Neural progenitor cell (in vitro differentiated cells): Measurements from ENCODE around the gene UBALD2. TPM values are rescaled to one million over a fixed set of nuclear protein-coding genes. Genes with fewer than 3 reads are reported as not detected.
"Not testable (repeated sequence)": the region's sequence is repeated elsewhere in the genome, so short reads cannot be mapped to it uniquely, and the experiment has no call there.

ENCODE experiments used
- DNase-seq: peaks from one replicate; pipeline ENCODE4 v3.0.0-alpha.2; 2016; ENCODE audit warnings: low spot score
- H2AFZ ChIP-seq: fragments of 200-600 bp; sonication (generic); replicated peaks from 2 replicates; pipeline ENCODE4 v1.6.1; 2016; ENCODE audit warnings: antibody characterized with exemption
- H3F3A ChIP-seq: fragments of 200-600 bp; sonication (generic); 2 replicates; pipeline ENCODE4 v1.6.1; 2016; ENCODE audit warnings: antibody characterized with exemption, low read depth
- H3K27ac ChIP-seq: fragments of 200-600 bp; sonication (generic); 2 replicates; pipeline ENCODE4 v1.5.1; 2016; ENCODE audit warnings: mild to moderate bottlenecking
- H3K27me3 ChIP-seq: fragments of 200-600 bp; sonication (generic); 2 replicates; pipeline ENCODE4 v1.6.1; 2016; ENCODE audit warnings: mild to moderate bottlenecking, moderate library complexity
- H3K36me3 ChIP-seq: fragments of 200-600 bp; sonication (generic); 2 replicates; pipeline ENCODE4 v1.5.1; 2016
- H3K4me1 ChIP-seq: fragments of 200-600 bp; sonication (generic); 2 replicates; pipeline ENCODE4 v1.6.1; 2016; ENCODE audit warnings: mixed run types
- H3K4me2 ChIP-seq: fragments of 200-600 bp; sonication (generic); 2 replicates; pipeline ENCODE4 v1.6.1; 2016
- H3K4me3 ChIP-seq: fragments of 200-600 bp; sonication (generic); 2 replicates; pipeline ENCODE4 v1.5.1; 2016
- H3K79me2 ChIP-seq: fragments of 200-600 bp; sonication (generic); 2 replicates; pipeline ENCODE4 v1.6.1; 2016; ENCODE audit warnings: low read depth
- H3K9ac ChIP-seq: fragments of 200-600 bp; sonication (generic); 2 replicates; pipeline ENCODE4 v1.6.1; 2016
- H3K9me3 ChIP-seq: fragments of 200-600 bp; sonication (generic); 2 replicates; pipeline ENCODE4 v1.5.1; 2016; ENCODE audit warnings: low read depth
- H4K20me1 ChIP-seq: fragments of 200-600 bp; sonication (generic); 2 replicates; pipeline ENCODE4 v1.6.1; 2016; ENCODE audit warnings: low read depth
- H3K27ac Mint-ChIP-seq: 3 replicates; pipeline ENCODE4 v1.8.0; 2021; ENCODE audit warnings: mixed read lengths
- H3K27me3 Mint-ChIP-seq: 2 replicates; pipeline ENCODE4 v1.8.0; 2022; ENCODE audit warnings: low read depth, mild to moderate bottlenecking, inconsistent platforms, moderate library complexity, mixed read lengths; ENCODE audit not compliant: insufficient read depth
- H3K36me3 Mint-ChIP-seq: 3 replicates; pipeline ENCODE4 v1.8.0; 2021; ENCODE audit warnings: mixed read lengths
- H3K4me1 Mint-ChIP-seq: 3 replicates; pipeline ENCODE4 v1.8.0; 2021; ENCODE audit warnings: mixed read lengths
- H3K4me3 Mint-ChIP-seq: 3 replicates; pipeline ENCODE4 v1.8.0; 2021; ENCODE audit warnings: mild to moderate bottlenecking, moderate library complexity, mixed read lengths
- H3K9me3 Mint-ChIP-seq: 3 replicates; pipeline ENCODE4 v1.8.0; 2020; ENCODE audit warnings: mixed read lengths
- EZH2 ChIP-seq: fragments of 200-600 bp; sonication (generic); IDR thresholded peaks from 2 replicates; pipeline ENCODE4 v1.6.1; 2017; ENCODE audit warnings: antibody characterized with exemption, mild to moderate bottlenecking, moderate library complexity
- EZH2phosphoT487 ChIP-seq: fragments of 200-600 bp; sonication (generic); IDR thresholded peaks from 2 replicates; pipeline ENCODE4 v1.6.1; 2017; ENCODE audit warnings: antibody characterized with exemption
- total RNA-seq: library from RNA; depleted of rRNA; stranded (reverse); fragments of >200 nt; gene quantifications from 2 replicates; pipeline ENCODE4 v1.2.3, GENCODE V29; 2015; ENCODE audit warnings: low replicate concordance
- TF ChIP-seq, protein P1 (sequence below): fragments of 200-600 bp; sonication (generic); IDR thresholded peaks from 2 replicates; pipeline ENCODE4 v1.5.1; 2017; ENCODE audit warnings: antibody characterized with exemption, mild to moderate bottlenecking

UBALD2 gene
- total RNA-seq, 1 donor from 2014 or later: 4.2 TPM

DNA sequence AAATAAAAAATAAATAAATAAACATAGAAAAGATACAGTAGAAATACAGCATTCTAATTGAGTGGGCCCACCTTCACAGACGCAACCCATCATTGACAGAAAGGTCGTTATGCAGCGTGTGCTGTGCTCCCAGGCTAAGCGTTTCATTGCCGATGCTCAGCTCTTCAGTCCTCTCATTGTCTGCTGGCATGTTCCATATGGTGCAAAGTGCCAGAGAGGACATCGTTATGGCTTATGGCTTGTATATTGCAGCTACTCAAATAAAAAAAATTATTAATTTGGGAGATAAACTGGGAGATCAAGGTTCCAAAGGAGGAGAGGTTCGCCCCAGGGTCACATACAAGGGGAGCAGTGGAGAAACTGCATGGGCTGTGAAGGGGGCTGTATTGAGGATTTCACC lies 11.3 kb upstream of the UBALD2 start:
- peaks cover 3% of the 10 kb centered on the region for H3K4me1 ChIP-seq
- H3K9me3 Mint-ChIP-seq: no peaks in the 10 kb centered on the region
- H3K27ac Mint-ChIP-seq: no peak overlapping the region
- H3K4me3 ChIP-seq: no peak overlapping the region
- no peaks in the 10 kb centered on the region for H3K79me2 ChIP-seq
- no peak overlapping the region for H3K4me2 ChIP-seq
- H3F3A ChIP-seq: peaks cover 3% of the 10 kb centered on the region
- H3K9me3 ChIP-seq: no peaks in the 10 kb centered on the region
- no peaks in the 10 kb centered on the region for H3K36me3 ChIP-seq
- H4K20me1 ChIP-seq: no peaks in the 10 kb centered on the region
- no peak overlapping the region for H3K27ac ChIP-seq
- no peaks in the 10 kb centered on the region for H3K27me3 ChIP-seq
- H3K36me3 Mint-ChIP-seq: no peaks in the 10 kb centered on the region
- H3K4me1 Mint-ChIP-seq: peaks cover 3% of the 10 kb centered on the region
- H3K4me3 Mint-ChIP-seq: no peak overlapping the region
- no peak for DNase-seq
- TF ChIP-seq EZH2: no peak
- H3K27me3 Mint-ChIP-seq: peaks cover 3% of the 10 kb centered on the region
- no peak overlapping the region for H2AFZ ChIP-seq
- H3K9ac ChIP-seq: no peak overlapping the region

DNA sequence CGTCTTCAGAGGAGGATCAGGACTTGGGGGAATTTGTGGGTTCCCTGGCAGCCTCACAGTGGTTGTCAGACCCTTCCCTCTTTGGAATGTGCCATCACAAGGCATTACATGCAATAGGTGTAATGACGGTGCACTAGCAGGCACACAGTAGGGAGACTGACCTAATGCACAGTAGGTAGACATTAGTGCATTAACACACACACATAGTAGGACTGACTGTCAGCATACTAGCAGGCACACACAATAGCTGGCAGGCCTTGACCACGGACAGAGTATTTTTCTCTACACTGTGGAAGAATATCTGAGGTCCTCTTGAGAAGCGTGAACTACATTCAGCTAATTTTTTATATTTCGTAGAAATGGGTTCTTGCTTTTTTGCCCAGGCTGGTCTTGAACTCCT lies 10.9 kb upstream of the UBALD2 start:
- Histone ChIP-seq H3F3A (peaks cover 8% of the 10 kb centered on the region), H3K27ac (no peak overlapping the region), H2AFZ (no peak overlapping the region), H3K79me2 (no peaks in the 10 kb centered on the region), H3K4me3 (no peak overlapping the region), H3K4me2 (no peak overlapping the region), H3K27me3 (no peaks in the 10 kb centered on the region), H3K4me1 (peaks cover 7% of the 10 kb centered on the region), H3K9ac (no peak overlapping the region), H4K20me1 (no peaks in the 10 kb centered on the region), H3K9me3 (no peaks in the 10 kb centered on the region), H3K36me3 (no peaks in the 10 kb centered on the region)
- Mint-ChIP-seq H3K4me3 (no peak overlapping the region), H3K27me3 (peaks cover 7% of the 10 kb centered on the region), H3K36me3 (no peaks in the 10 kb centered on the region), H3K9me3 (no peaks in the 10 kb centered on the region), H3K4me1 (peaks cover 6% of the 10 kb centered on the region), H3K27ac (no peak overlapping the region)
- DNase-seq: no peak
- TF ChIP-seq, protein P1, sequence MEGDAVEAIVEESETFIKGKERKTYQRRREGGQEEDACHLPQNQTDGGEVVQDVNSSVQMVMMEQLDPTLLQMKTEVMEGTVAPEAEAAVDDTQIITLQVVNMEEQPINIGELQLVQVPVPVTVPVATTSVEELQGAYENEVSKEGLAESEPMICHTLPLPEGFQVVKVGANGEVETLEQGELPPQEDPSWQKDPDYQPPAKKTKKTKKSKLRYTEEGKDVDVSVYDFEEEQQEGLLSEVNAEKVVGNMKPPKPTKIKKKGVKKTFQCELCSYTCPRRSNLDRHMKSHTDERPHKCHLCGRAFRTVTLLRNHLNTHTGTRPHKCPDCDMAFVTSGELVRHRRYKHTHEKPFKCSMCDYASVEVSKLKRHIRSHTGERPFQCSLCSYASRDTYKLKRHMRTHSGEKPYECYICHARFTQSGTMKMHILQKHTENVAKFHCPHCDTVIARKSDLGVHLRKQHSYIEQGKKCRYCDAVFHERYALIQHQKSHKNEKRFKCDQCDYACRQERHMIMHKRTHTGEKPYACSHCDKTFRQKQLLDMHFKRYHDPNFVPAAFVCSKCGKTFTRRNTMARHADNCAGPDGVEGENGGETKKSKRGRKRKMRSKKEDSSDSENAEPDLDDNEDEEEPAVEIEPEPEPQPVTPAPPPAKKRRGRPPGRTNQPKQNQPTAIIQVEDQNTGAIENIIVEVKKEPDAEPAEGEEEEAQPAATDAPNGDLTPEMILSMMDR: no peak
- TF ChIP-seq EZH2 (no peak), EZH2phosphoT487 (no peak)

DNA sequence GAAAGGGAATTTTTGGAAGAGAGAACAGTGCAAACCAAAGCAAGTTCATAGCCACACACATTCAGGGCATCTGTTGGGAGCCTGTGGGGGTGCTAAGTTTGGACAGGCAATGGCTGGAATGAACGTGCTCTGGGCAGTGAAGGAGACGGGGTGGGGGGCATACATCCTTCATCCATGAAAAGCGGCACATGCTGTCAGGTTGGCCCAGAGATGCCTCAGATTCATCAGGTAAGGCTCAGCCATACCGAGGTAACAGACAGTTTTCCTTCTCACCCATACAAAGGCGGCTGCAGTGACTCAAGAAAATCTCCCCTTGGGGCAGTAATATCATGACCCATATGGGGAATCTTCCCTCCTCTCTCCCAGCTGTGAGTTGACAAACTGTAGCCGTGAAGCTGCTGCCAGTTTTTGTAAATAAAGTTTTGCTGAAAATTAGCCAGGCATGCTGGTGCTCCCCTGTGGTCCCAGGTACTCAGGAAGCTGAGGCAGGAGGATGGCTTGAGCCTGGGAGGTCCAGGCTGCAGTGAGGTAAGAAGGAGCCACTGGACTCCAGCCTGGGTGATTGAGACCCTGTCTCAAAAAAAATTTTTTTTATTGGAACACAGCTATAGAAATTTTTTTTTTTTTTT lies 9.2 kb upstream of the UBALD2 start:
- H3K9me3 Mint-ChIP-seq: no peaks in the 10 kb centered on the region
- Histone ChIP-seq H4K20me1 (no peaks in the 10 kb centered on the region), H3K4me2 (no peak overlapping the region), H3K4me3 (no peak overlapping the region), H3K9ac (no peak overlapping the region), H2AFZ (no peak overlapping the region), H3K27ac (no peak overlapping the region), H3K4me1 (peaks cover 15% of the 10 kb centered on the region), H3K27me3 (no peaks in the 10 kb centered on the region), H3K36me3 (no peaks in the 10 kb centered on the region), H3F3A (peaks cover 16% of the 10 kb centered on the region), H3K79me2 (no peaks in the 10 kb centered on the region), H3K9me3 (no peaks in the 10 kb centered on the region)
- DNase-seq: no peak
- no peak overlapping the region for H3K4me3 Mint-ChIP-seq
- no peak overlapping the region for H3K27ac Mint-ChIP-seq
- peaks cover 13% of the 10 kb centered on the region for H3K4me1 Mint-ChIP-seq
- TF ChIP-seq EZH2 (no peak), EZH2phosphoT487 (no peak)
- TF ChIP-seq, protein P1: no peak
- peaks cover 7% of the 10 kb centered on the region for H3K27me3 Mint-ChIP-seq
- no peaks in the 10 kb centered on the region for H3K36me3 Mint-ChIP-seq

DNA sequence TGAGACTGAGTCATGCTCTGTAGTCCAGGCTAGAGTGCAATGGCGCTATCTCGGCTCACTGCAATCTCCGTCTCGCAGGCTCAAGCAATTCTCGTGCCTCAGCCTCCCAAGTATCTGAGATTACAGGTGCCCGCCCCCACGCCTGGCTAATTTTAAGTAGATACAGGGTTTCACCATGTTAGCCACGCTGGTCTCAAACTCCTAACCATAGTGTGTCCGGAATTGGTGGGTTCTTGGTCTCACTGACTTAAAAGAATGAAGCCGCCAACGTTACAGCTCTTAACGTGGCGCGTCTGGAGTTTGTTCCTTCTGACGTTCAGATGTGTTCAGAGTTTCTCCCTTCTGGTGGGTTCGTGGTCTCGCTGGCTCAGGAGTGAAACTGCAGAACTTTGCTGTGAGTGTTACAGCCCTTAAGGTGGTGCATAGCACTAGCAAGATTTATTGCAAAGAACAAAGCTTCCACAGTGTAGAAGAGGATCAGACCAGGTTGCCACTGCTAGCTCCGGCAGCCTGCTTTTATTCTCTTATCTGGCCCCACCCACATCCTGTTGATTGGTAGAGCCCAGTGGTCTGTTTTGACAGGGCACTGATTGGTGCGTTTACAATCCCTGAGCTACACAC lies 8.6 kb upstream of the UBALD2 start:
- not testable (repeated sequence) for H3K27me3 ChIP-seq, H3K9me3 Mint-ChIP-seq, H3K9me3 ChIP-seq, H3K27ac Mint-ChIP-seq, H2AFZ ChIP-seq, H3K4me3 ChIP-seq, DNase-seq, H4K20me1 ChIP-seq, H3K4me3 Mint-ChIP-seq, H3K36me3 ChIP-seq, H3K4me2 ChIP-seq, H3K9ac ChIP-seq, H3K27me3 Mint-ChIP-seq, H3K36me3 Mint-ChIP-seq, H3K27ac ChIP-seq, H3K79me2 ChIP-seq
- H3K4me1 Mint-ChIP-seq: peaks cover 14% of the 10 kb centered on the region
- H3K4me1 ChIP-seq: peaks cover 16% of the 10 kb centered on the region
- peaks cover 16% of the 10 kb centered on the region for H3F3A ChIP-seq
